NCI-H1092 (cell line): ENCODE data around the gene RRP9.

Experiments used
- DNase-seq: peaks from one replicate; lab custom pipeline; 2025; lab: John Stamatoyannopoulos, UW

The RRP9 gene

DNA sequence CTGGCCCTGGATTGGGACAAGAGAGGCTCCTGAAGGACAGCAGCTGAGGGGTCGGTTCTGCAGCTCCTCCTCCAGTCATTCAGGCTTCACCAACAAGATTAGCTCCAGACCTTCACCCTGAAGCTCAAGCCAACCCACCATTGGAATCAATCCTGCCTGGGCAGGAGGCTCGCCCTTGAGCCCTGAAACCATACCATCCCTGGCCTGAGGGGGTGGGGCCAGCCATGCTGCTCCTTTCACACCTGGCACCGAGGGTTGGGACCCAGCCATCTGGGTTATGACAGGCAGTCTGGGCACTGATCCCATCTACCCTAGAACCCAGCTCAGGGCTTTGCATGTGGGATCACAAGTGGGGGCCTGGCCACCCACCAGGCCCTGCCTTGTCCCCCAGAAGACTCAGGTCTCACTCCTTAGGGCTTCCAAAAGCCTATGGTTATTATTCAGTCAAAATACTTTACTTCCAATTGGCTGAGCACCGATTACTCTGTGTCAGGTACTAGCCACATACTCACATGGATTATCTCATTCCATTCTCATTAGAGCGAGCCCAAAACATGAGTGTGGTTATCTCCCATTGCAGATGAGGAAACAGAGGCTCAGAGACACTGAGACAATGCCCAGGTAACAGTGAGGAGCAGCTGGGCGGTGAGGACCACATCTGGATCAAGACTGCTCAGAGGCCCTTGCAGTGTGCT, 29.0 kb upstream of the RRP9 start:
- DNase-seq, result no peak

GRCh38 chr3:51969841-51970240, 28.1 kb upstream of the RRP9 start:
- no peak for DNase-seq

DNA sequence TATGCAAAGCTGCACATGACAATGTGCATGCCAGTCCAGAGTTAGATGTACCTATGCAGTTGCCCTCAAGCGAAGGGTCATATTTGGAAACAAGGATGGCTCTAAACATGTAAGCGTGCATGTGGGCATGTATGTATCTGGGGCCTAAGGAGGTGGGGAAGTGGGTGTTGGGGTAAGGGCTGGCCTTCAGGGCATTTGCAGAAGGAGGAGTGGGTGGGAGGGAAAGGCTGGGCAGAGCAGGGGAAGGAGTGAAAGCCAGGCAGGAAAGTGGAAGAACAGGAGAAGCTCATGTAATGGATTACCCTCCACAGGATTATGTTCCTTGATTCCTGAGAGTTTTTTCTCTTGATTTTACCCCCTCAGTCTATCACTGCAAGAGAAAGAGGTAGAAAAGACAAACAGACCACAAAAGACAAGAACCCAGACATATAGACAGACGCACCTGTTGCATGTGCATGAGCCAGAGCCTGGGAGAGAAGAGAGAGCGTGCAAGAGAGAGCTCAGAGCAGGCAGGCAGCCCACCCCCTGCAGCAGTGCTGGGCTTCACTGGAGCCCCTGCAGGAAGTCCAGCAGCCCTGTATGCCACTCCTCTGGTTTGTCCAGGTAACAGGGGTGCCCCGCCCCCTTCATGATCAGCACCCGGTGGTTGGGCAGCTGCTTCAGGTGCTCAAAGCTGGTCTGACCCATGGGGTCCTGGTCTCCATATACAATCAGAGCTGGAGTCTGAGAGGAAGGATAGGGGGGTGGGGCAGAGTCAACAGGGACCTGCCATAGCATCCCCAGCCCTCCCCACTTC, 27.4 kb upstream of the RRP9 start:
- DNase-seq, result no peak

DNA sequence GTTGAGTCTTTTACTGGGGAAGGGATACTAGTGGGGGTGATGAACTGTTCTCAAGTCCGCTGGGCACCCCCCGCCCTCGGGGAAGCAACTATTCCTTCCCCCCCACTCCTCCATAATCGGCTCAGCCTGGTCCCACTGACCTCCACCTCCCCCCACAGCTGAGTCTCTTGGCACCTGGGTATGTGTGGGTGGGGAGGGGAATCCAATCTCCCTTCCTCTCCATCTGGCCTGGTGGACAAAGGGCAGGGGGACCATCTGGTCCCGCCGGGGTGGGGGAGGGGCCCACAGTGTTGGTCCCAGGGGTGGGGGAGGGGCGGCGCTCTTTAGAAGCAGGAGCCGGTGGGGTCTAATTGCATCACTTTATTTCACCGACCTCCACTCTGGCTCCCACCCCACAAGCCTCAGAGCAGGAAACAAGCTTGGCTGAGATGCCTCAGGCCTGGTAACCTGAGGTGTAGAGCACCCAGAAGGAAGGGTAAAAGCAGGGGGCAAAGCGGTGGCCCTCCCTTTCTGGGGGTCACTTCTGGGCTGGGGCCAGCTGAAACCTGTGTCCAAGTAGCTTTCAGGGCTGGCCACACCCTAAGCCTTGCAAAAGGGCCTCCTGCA, 26.6 kb upstream of the RRP9 start:
- DNase-seq, result peak; percentile 25

- DNase-seq, result peak; percentile 9
Observed at GRCh38 chr3:51967384-51968169, 25.9 kb upstream of the RRP9 start, which contains the start of gene PCBP4. TSS of gene PCBP4 (minus strand) at chr3:51967454. CDS start at chr3:51961240, 6,214 bp downstream.

- DNase-seq, result no peak
Observed at GRCh38 chr3:51966922-51967383, 25.2 kb upstream of the RRP9 start.

DNA sequence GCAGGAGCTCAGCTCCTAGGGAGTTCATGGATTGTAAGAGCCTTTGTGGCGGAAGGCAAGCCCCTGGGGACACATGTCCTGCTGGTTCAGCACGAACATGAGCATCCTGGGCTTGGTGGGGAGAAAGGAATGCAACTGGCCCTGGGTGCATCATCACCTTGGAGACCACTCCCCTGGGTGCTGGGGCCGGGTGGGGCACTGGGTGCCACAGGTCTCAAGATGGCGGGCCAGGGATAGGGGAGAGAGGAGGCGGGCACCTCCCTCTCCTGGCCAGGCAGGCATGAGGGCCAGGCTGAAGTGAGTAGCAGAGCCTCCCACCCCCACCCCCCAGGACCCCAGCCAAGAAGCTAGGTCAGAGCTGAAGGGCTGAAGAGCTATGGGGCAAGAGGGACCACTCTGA, 24.8 kb upstream of the RRP9 start:
- peak; percentile 8 for DNase-seq

DNA sequence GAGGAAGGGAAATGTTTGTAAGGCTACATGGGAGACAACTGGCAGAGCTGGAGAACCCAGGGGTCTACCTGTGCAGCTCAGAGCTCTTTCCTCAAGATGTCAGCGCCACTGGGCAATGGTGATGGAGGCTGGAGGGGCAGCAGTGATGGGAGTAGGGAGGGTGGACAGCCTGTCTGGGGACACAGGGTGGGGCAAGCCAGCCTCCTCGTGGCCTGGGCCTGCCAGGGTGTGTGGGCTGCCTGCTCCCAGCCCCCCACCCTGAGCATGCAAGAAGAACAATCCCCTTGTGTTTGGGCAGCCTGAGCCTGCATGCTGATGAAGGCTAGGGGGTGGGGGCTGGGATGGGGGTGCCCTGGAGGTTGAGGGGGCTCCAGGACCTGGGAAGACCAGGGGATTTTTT, 24.3 kb upstream of the RRP9 start:
- no peak for DNase-seq

- DNase-seq, result no peak
Observed at GRCh38 chr3:51964521-51964920, 22.8 kb upstream of the RRP9 start.

DNA sequence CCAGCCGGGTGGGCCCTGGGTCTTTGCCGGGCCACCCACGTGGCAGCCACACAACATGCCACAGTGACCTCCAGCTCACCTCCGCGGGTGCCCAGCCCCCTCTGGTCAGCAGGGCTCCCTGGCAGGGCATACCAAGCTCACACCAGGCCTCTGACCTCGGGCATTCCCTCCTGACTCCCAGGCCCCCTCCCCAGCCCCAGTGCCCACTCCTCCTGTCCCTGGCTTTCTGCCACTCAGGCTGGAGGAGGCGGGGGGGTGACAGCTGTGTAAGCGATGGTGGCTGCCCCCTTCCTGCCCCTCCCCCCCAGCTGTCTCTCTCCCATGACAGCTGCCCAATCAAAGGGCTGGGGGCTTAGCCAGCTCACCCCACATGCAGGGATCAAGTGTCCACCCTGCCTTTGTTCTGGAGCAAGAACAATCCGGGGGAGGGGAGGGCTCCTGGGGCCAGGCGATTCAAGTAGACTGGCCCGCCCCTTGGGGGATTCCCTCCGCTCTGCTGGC, 22.3 kb upstream of the RRP9 start:
- DNase-seq, result peak; percentile 52

GRCh38 chr3:51962854-51963530, 21.3 kb upstream of the RRP9 start:
- DNase-seq, result no peak

GRCh38 chr3:51961602-51962569, 20.2 kb upstream of the RRP9 start:
- no peak for DNase-seq

- no peak for DNase-seq
Observed at GRCh38 chr3:51961011-51961410, 19.3 kb upstream of the RRP9 start.

GRCh38 chr3:51960386-51960785, 18.7 kb upstream of the RRP9 start:
- DNase-seq, result no peak

- DNase-seq, result no peak
Observed at GRCh38 chr3:51959651-51960050, 17.9 kb upstream of the RRP9 start.

DNA sequence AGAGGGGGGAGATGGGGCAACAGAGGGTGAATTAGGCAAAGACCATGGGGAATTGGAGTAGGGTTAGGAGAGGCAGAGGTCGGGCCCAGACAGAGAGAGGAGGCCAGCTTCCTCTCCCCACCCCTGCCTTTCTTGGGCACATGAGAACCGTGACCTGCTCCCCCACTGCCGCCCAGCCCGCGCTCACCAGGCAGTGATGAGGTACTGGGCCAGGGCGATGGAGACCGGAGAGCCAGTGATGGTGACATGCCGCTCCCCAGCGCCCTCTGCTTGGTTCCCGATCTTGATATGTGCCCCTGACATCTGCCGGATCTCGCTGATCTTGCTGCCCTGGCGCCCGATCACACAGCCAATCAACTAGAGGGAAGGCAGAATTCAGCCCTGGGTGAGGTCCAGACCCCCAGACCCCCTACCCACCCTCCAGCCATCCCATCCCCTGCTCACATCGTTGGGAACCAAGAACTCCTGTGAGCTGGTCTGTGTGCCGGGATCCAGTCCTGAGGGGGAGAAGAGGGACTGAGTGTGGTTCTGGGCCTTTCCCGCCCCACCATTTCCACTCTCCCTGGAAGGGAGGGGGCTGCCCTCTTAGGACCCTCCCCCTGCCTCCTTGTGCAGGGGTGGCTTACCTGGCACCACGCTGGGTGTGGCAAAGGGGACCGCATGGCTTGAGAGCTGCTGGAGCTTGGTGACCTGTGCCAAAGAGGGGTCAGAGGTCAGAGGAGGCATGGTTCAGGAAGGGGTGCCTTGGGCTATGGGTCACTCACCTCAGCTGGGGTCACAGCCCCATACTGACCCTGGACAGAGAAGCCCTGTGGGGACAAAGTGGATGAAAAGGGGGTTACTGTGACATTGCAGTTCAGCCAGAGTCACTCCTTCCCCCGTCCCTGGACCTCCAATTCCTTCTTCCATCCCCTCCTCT, 17.2 kb upstream of the RRP9 start:
- no peak for DNase-seq

- DNase-seq, result no peak
Observed at GRCh38 chr3:51957520-51958205, 16.0 kb upstream of the RRP9 start.
